Measurements from ENCODE around the gene ZNF488.

GRCh38 chr10:47331491-47331890 lies 52.6 kb downstream of the ZNF488 start:
- no peak for TF ChIP-seq CTCF (conservative IDR thresholded peaks at IDR 0.05 in 1 of 2, IDR thresholded peaks at IDR 0.05 in 1 of 2; ENCODE audit: low read depth in 1 of 2, low read length in 2 of 2)
- TF ChIP-seq EZH2 (IDR thresholded peaks at IDR 0.05; ENCODE audit: low read length, missing control alignments), result no peak
